SJCRH30 (cell line): ENCODE data around the gene SPACA4. TPM values are rescaled to one million over a fixed set of nuclear protein-coding genes. Genes with fewer than 3 reads are reported as not detected.

Experiments used
- DNase-seq, 2 experiments: peaks; one replicate each; pipeline ENCODE4 v3.0.0-alpha.2; 2015 to 2020
- H3K27ac ChIP-seq: fragments of 250-450 bp; sonication (Bioruptor Pico); 2 replicates; pipeline ENCODE4 v1.5.1; 2020; ENCODE audit warnings: mild to moderate bottlenecking, moderate library complexity
- H3K27me3 ChIP-seq: fragments of 250-450 bp; sonication (Bioruptor Pico); 2 replicates; pipeline ENCODE4 v1.5.1; 2020; ENCODE audit warnings: mild to moderate bottlenecking, moderate library complexity
- H3K36me3 ChIP-seq: fragments of 250-450 bp; sonication (Bioruptor Pico); 2 replicates; pipeline ENCODE4 v1.5.1; 2020; ENCODE audit warnings: mild to moderate bottlenecking, moderate library complexity
- H3K4me1 ChIP-seq: fragments of 250-450 bp; sonication (Bioruptor Pico); 2 replicates; pipeline ENCODE4 v1.5.1; 2020; ENCODE audit warnings: mild to moderate bottlenecking, moderate library complexity
- H3K4me3 ChIP-seq: fragments of 250-450 bp; sonication (Bioruptor Pico); 2 replicates; pipeline ENCODE4 v1.5.1; 2020; ENCODE audit warnings: mild to moderate bottlenecking, moderate library complexity
- H3K9me3 ChIP-seq: fragments of 250-450 bp; sonication (Bioruptor Pico); replicated peaks from 2 replicates; pipeline ENCODE4 v1.5.1; 2020; ENCODE audit warnings: mild to moderate bottlenecking, moderate library complexity
- total RNA-seq: library from RNA; depleted of rRNA; stranded (reverse); fragments of >200 nt; shearing (Covaris generic); gene quantifications from 2 replicates; pipeline ENCODE4 v1.2.3, GENCODE V29; 2014

Gene SPACA4
- total RNA-seq, 1 experiment from 2014 or later, result not detected

DNA sequence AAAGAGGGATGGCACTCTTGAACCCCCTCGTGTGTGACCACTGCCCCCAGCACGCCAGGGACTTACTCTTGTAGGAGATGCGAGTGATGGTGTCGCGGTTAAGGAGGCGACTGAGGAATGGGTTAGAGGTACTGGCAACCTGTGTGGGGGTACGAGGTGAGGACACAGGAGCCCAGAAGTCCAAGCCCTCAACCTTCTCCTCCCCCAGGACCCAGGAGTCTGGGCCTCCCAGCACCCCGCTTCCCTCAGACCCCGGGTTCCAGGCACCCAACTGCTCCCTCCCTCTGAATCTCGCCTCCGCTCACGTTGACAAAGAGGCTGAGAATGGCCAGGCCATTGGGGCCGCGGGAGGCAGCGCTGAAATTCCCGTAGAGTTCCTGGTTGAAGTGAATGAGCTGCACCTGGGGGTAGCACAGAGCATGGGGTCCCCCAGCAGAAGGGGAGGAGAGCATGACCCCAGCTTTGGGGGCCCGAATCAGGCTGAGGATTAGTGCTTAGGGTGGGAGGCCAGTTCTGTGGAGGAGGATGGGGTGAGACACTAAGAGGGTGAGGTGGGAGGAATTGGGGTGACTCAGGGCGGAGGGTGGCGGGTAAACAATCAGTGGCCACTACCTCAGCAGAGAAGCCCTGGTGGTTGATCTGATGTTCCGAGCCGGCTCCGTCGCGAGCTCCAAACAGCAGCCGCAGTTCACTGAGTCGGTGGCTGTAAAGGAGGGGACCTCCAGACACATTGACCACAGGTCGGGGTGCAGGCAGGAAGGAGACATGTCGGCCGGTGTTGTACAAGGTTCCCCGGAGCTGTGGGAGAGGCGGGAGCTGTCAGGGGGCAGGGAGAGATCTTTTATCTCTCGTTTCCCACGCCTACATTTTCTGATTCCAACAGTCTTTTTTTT is 33.2 kb downstream of the SPACA4 start:
- no peak overlapping the region for H3K27ac ChIP-seq
- peaks cover 12% of the 10 kb centered on the region for H3K4me1 ChIP-seq
- H3K27me3 ChIP-seq, result no peaks in the 10 kb centered on the region
- no peaks in the 10 kb centered on the region for H3K9me3 ChIP-seq
- H3K36me3 ChIP-seq, result no peaks in the 10 kb centered on the region
- no peak overlapping the region for H3K4me3 ChIP-seq
- DNase-seq, result no peak

DNA sequence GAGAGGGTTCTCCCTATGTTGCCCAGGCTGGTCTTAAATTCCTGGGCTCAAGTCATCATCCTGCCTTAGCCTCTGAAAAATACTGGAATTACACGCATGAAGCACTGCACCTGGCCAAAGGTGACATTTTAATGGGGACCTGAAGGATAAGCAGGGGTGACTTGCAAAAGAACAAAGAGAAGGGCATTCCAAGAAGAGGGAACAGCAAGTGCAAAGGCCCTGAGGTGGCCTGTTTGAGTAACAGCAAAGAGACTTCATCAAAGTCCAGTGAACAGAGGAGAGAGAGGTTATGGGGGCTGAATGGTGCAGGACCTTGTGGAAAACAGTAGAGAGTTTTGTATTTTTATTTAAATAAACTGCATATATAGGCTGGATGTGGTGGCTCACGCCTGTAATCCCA is 35.3 kb downstream of the SPACA4 start:
- peaks cover 12% of the 10 kb centered on the region for H3K4me1 ChIP-seq
- no peaks in the 10 kb centered on the region for H3K9me3 ChIP-seq
- no peaks in the 10 kb centered on the region for H3K36me3 ChIP-seq
- DNase-seq, result no peak
- no peaks in the 10 kb centered on the region for H3K27me3 ChIP-seq
- no peak overlapping the region for H3K4me3 ChIP-seq
- H3K27ac ChIP-seq, result no peak overlapping the region

DNA sequence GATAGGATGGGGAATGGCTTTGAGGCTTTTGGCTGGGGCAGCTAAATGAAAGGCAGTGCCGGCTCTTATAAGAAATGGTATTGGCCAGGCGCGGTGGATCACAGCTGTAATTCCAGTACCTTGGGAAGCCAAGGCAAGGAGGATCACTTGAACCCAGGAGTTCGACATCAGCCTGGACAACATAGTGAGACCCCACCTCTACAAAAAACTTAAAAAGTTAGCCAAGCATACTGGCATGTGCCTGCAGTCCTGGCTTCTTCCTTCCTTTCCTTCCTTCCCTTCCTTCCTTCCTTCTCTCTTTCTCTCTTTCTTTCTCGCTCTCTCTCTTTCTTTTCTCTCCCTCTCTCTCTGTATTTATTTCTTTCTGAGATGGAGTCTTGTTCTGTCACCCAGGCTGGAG is 36.3 kb downstream of the SPACA4 start:
- H3K27ac ChIP-seq, result no peak overlapping the region
- DNase-seq, result no peak
- H3K4me3 ChIP-seq, result no peak overlapping the region
- H3K4me1 ChIP-seq, result peaks cover 12% of the 10 kb centered on the region
- H3K36me3 ChIP-seq, result no peaks in the 10 kb centered on the region
- no peaks in the 10 kb centered on the region for H3K27me3 ChIP-seq
- H3K9me3 ChIP-seq, result no peaks in the 10 kb centered on the region

DNA sequence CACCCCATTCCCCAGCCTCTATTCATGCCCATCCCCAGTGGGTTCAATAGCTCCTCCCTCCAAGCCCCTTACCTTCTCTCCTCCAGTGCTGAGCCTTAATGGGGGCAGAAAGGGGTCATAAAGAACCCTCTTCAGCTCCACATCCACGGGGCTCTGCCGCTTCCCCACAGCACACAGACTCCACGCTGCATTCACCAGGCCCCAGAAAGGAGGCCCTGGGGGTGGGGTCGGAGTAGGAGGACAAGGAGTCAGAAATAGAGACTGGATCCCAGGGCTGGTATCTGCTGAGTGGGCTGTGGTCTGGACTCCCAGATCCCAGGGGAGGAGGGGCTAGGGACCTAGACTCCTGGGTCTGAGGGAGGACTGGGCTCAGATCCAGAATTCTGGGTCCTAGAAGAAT is 37.8 kb downstream of the SPACA4 start:
- Histone ChIP-seq H3K9me3 (no peaks in the 10 kb centered on the region), H3K4me3 (no peak overlapping the region), H3K4me1 (peaks cover 13% of the 10 kb centered on the region), H3K27me3 (no peaks in the 10 kb centered on the region), H3K27ac (no peak overlapping the region), H3K36me3 (no peaks in the 10 kb centered on the region)
- no peak for DNase-seq

DNA sequence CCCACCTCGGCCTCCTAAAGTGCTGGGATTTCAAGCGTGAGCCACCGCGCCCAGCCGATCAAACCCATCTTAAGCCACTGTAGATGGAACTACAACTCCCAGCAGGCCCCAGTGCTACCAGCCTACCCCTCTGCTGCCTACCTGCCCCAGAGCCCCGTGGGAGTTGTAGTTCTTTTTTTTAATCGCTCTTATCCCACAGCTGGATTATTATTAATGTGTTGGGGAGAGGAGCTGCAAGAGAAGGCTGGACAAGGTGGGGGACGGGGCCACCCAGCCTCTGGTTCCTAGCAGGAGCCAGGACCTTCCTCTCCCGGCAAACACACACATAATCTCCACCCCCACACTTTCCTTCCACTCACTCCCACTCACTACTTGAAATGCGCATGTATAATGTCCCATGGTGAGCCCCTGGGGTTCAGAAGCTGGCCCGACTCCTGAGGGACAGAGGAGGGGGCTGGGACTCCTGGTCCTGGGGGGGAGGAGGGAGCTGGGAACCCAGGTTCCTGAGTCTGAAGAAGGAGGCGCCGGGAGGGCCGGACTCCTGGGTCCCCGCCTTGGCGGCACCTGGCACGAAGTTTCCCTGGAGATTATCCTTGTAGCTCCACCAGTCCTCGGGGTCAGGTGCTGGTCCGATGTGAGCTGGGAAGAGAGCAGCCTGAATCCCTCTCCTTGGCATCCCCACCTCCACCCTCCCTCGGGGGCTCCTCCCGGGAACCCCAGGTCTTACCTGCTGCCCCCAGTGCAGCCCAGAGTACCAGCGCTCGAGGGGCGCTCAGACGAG is 38.5 kb downstream of the SPACA4 start:
- peak overlapping the region; percentile 55 for H3K4me3 ChIP-seq
- H3K27ac ChIP-seq, result no peak overlapping the region
- no peaks in the 10 kb centered on the region for H3K27me3 ChIP-seq

DNA sequence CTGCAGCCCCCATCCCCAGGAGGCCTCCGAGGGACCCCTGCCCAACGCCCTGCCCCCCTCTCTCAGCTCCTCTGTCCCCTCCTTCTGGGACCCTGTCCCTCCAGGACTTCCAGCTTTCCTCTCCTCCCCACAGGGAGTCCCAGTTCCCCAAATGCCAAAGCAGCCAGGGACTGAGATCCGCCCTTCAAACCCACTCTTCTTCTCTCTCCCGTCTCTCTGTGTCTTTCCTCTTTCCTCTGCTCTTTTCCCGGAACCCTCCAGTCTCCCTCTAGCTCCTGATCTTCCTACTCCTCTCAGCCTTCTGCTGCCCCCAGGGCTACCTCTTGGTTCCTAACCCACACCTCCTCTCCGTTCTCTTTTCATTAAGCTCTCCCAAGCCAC is 39.1 kb downstream of the SPACA4 start:
- no peaks in the 10 kb centered on the region for H3K36me3 ChIP-seq
- no peaks in the 10 kb centered on the region for H3K9me3 ChIP-seq
- H3K27ac ChIP-seq, result no peak overlapping the region; the same call in 1 of the 2 replicates
- peak in 1 of 2 experiments; percentile 62 for DNase-seq
- peaks cover 18% of the 10 kb centered on the region for H3K4me1 ChIP-seq
- peak overlapping the region; percentile 55 for H3K4me3 ChIP-seq
- no peaks in the 10 kb centered on the region for H3K27me3 ChIP-seq

More for the DNA sequence above, 38.5 kb downstream of the SPACA4 start:
- no peaks in the 10 kb centered on the region for H3K9me3 ChIP-seq
- DNase-seq, result peak; percentile 81 to 89
- H3K4me1 ChIP-seq, result peaks cover 18% of the 10 kb centered on the region
- H3K36me3 ChIP-seq, result no peaks in the 10 kb centered on the region

DNA sequence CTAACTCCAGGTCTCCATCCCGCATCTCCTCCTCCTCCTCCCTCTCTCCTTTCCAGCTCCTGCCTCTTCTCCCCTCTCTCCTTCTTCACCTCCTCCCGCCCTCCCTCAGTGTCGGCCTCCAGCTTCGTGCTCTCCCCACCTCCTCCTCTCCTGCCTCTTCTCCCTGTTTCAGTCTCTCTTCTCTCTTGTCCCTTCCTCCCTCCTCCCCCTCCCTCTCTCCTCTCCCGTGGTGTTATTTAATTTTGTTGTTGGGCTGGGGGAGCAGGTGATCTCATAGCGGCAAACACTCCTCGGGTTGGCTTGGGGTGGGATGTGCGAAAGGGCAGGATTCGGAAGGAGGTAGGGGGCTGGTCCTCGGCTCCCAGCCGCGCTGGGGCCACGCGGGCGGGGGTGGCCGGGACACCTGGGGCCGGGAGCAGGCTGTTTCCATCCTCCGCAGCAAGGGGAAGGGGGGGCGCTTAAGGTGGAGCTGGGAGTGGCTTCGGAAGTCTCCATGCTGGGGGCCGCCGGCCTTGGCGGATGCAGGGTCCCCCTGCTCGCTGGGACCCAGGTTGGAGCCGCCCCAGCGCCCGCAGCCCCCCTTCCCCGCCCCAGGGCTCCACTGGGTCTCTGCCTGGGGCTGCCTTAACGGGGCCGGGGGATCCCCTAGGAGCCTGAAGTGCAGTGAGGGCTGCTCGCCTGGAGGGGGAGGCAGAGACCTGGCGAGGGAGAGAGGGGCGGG is 39.6 kb downstream of the SPACA4 start, which contains the start of gene CA11:
TSS of gene CA11 (minus strand) at position 187 of the 721 bp plus-strand sequence. CDS start 555 bp downstream, outside the sequence.
- no peaks in the 10 kb centered on the region for H3K9me3 ChIP-seq
- H3K27me3 ChIP-seq, result no peaks in the 10 kb centered on the region
- peak; percentile 93 to 95 for DNase-seq
- peak within 1 kb of the TSS; percentile 38 for H3K27ac ChIP-seq
- peaks cover 18% of the 10 kb centered on the region for H3K4me1 ChIP-seq
- H3K36me3 ChIP-seq, result no peaks in the 10 kb centered on the region
- H3K4me3 ChIP-seq, result peak within 1 kb of the TSS; percentile 55

DNA sequence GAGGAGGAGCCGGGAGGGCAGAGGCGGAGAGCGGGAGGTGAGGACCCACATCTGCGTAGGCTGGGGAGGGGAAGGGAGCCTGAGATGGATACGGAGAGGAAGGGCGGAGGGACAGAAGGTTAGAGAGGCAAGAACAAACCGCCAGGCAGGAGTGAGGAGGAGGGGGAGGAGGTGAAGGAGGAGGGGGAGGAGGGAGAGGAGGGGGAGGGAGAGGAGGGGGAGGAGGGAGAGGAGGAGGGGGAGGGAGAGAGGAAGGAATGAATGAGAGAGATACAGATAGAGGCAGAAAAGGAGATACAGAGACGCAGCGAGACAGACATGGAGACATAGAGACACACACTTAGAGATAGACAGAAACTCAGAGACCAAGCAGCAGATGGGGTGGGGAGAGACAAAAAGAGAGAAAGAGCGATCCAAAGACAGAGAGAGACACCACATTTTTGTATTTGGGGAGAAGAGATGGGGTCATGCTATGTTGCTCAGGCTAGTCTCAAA is 40.2 kb downstream of the SPACA4 start:
- peaks cover 18% of the 10 kb centered on the region for H3K4me1 ChIP-seq
- H3K4me3 ChIP-seq, result peak overlapping the region; percentile 55
- no peaks in the 10 kb centered on the region for H3K27me3 ChIP-seq
- no peaks in the 10 kb centered on the region for H3K36me3 ChIP-seq
- DNase-seq, result no peak
- peak overlapping the region; percentile 38; the same call in 1 of the 2 replicates for H3K27ac ChIP-seq
- H3K9me3 ChIP-seq, result no peaks in the 10 kb centered on the region

DNA sequence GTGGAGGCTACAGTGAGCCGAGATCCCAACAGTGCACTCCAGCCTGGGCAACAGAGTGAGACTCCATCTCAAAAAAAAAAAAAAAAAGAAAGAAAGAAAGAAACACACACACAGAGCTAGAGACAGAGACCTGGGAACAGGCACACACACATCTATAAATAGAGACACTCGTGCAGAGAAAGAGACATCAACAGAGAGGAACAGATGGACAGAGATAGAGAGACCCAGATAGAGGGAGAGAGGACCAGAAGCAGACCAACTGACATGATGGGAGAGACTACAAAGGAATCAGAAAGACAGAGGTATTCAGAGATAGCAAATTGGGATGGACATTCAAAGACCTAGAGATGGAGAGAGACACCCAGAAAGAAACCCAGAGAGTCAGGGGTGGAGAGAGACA is 41.6 kb downstream of the SPACA4 start:
- no peak overlapping the region for H3K4me3 ChIP-seq
- H3K27ac ChIP-seq, result no peak overlapping the region
- no peaks in the 10 kb centered on the region for H3K27me3 ChIP-seq
- H3K4me1 ChIP-seq, result peaks cover 26% of the 10 kb centered on the region
- DNase-seq, result no peak
- H3K36me3 ChIP-seq, result no peaks in the 10 kb centered on the region
- H3K9me3 ChIP-seq, result no peaks in the 10 kb centered on the region

DNA sequence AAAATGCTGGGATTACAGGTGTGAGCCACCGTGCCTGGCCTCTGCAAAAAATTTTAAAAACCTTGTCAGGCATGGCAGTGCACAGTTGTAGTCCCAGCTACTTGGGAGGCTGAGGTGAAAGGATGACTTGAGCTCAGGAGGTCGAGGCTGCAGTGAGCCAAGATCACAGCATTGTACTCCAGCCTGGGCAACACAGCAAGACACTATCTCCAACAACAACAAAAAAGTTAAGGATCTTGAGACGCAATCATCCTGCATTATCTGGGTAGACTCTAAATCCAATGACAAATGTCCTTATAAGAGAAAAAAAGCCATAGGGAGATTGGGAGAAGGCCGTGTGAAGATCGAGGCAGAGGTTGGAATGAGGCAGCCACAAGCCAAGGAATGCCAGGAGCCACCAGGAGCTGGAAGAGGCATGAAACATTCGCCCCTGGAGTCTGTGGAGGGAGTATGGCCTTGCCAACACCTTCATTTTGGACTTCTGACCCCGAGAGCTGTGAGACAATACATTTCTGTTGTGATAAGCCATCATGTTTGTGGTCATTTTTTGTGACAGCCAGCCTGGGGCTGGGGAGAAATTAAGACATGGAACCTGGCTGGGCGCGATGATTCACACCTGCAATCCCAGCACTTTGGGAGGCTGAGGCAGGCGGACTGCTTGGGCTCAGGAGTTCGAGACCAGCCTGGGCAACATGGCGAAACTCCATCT is 44.6 kb downstream of the SPACA4 start:
- Histone ChIP-seq H3K27ac (no peak overlapping the region), H3K27me3 (no peaks in the 10 kb centered on the region), H3K9me3 (no peaks in the 10 kb centered on the region), H3K36me3 (no peaks in the 10 kb centered on the region), H3K4me3 (no peak overlapping the region), H3K4me1 (peaks cover 40% of the 10 kb centered on the region)
- DNase-seq, result no peak

DNA sequence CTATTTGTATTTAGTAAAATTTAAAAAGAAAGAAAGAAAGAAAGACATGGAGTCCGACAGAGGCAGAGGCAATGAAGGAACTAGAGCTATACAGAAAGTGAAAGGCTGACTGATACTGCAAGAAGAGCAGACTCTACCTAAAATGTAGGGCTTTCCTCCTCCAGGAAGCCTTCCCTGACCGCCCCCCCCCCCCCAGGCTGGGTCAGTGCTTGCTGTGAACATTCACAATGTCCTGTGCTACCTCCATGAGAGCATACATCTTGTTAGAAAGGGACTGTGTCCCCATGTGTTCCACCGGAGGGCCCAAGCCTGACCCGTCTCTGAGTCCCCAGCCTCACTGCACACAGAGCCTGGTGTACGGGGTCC is 45.1 kb downstream of the SPACA4 start:
- Histone ChIP-seq H3K27me3 (no peaks in the 10 kb centered on the region), H3K27ac (no peak overlapping the region), H3K4me1 (peaks cover 45% of the 10 kb centered on the region), H3K9me3 (no peaks in the 10 kb centered on the region), H3K36me3 (no peaks in the 10 kb centered on the region), H3K4me3 (no peak overlapping the region)
- no peak for DNase-seq

DNA sequence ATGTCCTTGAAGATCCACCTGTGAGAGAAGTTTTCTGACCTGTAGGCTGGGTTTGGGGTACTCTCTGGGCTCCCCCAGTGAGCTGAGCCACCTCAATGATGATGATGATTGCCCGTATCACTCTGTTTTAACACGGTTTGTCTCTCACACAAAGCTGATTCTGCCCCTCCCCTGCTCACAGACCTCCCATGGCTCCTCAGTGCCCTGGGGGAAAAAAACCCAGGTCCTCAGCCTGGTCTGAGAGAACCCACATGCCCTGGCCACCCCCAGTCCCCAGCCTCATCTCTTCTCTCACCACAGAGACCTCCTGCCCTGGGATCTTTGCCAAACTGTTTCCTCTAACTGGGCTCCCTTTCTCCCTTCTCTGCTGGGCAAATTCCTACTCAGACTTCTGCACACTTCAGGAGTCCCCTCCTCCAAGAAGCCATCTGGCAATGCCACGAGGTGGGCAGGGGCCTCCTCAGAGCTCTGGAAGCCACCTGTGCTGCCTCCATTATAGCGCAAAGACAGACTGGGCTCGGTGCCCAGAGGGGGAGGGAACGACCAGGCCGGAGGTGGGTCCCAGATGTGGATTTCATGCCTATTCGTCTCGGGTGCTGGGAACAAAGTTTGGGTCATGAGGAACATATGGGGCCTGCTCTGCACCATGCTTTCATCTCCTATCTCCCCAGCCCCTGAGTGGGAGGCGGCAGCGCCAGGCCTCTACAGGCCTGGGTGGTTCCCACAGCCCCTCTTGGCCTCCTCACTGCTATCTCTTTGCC is 47.9 kb downstream of the SPACA4 start:
- Histone ChIP-seq H3K4me1 (peaks cover 46% of the 10 kb centered on the region), H3K36me3 (no peaks in the 10 kb centered on the region), H3K9me3 (no peaks in the 10 kb centered on the region), H3K27me3 (no peaks in the 10 kb centered on the region), H3K27ac (peak overlapping the region; percentile 93), H3K4me3 (no peak overlapping the region)
- peak; percentile 99 to 100 for DNase-seq

DNA sequence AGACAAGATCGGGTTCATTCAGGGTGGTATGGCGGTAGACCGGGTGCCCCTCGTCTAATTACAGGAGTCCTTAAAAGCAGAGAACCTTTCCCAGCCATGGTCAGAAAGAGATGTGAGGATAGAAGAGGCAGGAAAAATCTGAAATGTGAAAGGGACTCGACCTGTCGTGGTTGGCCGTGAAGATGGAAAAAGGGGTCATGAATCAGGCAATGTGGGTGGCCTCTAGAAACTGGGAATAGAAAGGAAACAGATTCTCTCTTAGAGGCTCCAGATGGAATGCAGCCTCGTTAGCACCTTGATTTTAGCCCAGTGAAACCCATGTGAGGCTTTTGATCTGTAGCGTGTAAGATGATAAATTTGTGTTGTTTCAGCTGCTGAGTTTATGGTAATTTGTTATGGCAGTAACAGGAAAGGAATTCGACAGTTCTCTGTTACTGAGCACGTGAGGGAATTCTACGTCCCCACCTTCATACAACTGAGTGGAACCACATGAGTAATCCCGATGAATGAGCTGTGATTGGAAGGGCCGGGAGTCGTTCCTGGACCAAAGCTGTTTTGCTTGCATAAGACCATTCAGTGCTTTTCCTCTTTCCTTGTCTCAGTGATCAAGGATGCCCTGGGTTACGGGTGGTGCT is 50.4 kb downstream of the SPACA4 start:
- no peaks in the 10 kb centered on the region for H3K9me3 ChIP-seq
- peak; percentile 90 to 97 for DNase-seq
- peaks cover 13% of the 10 kb centered on the region for H3K36me3 ChIP-seq
- no peaks in the 10 kb centered on the region for H3K27me3 ChIP-seq
- H3K4me1 ChIP-seq, result peaks cover 43% of the 10 kb centered on the region
- H3K4me3 ChIP-seq, result no peak overlapping the region
- peak overlapping the region; percentile 93 for H3K27ac ChIP-seq
